ENCODE data around the gene KPNA5.

Gene KPNA5

GRCh38 chr6:116649129-116649528 is 31.9 kb upstream of the KPNA5 start:
- Histone ChIP-seq H3K27me3 (ENCODE audit: insufficient read depth, low read depth) (no peaks in the 10 kb centered on the region), H2AFZ (ENCODE audit: low read depth) (no peak overlapping the region), H3K27ac (no peak overlapping the region), H4K20me1 (ENCODE audit: insufficient read depth) (no peaks in the 10 kb centered on the region), H3K79me2 (ENCODE audit: insufficient read depth, low read depth) (no peaks in the 10 kb centered on the region), H3K4me3 (IDR thresholded peaks at IDR 0.05; ENCODE audit: insufficient read depth, low read depth, low read length) (no peak overlapping the region), H3K36me3 (ENCODE audit: insufficient read depth) (no peaks in the 10 kb centered on the region), H3K4me2 (no peak overlapping the region), H3K4me1 (ENCODE audit: low read depth, poor library complexity, severe bottlenecking) (peaks cover 11% of the 10 kb centered on the region), H3K9ac (no peak overlapping the region)
- TF ChIP-seq CTCF (conservative IDR thresholded peaks at IDR 0.05; ENCODE audit: low read depth, low read length), result no peak

DNA sequence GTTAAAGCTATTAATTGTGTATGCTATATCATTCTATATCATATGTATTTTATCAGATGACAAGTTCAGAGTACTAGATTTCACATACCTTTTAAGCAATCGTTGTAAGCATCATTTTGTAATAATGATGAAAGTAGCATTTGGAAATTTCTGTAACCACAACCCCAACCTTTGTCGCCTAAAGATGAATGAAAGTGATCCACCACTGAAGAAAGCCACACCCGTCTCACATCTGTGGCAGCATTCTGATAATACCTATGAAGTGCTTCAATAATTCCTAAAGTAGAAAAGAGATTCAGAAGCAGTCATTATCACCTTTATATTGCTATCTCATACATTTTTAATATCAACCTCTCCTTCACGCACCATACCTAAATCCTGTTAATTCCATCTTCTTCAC is 29.1 kb upstream of the KPNA5 start:
- Histone ChIP-seq H3K4me2 (no peak overlapping the region), H3K27me3 (ENCODE audit: insufficient read depth, low read depth) (no peaks in the 10 kb centered on the region), H3K27ac (no peak overlapping the region), H3K4me3 (IDR thresholded peaks at IDR 0.05; ENCODE audit: insufficient read depth, low read depth, low read length) (no peak overlapping the region), H3K79me2 (ENCODE audit: insufficient read depth, low read depth) (no peaks in the 10 kb centered on the region), H2AFZ (ENCODE audit: low read depth) (no peak overlapping the region), H3K9ac (no peak overlapping the region), H3K36me3 (ENCODE audit: insufficient read depth) (no peaks in the 10 kb centered on the region), H4K20me1 (ENCODE audit: insufficient read depth) (no peaks in the 10 kb centered on the region), H3K4me1 (ENCODE audit: low read depth, poor library complexity, severe bottlenecking) (peaks cover 11% of the 10 kb centered on the region)
- TF ChIP-seq CTCF (conservative IDR thresholded peaks at IDR 0.05; ENCODE audit: low read depth, low read length), result no peak

DNA sequence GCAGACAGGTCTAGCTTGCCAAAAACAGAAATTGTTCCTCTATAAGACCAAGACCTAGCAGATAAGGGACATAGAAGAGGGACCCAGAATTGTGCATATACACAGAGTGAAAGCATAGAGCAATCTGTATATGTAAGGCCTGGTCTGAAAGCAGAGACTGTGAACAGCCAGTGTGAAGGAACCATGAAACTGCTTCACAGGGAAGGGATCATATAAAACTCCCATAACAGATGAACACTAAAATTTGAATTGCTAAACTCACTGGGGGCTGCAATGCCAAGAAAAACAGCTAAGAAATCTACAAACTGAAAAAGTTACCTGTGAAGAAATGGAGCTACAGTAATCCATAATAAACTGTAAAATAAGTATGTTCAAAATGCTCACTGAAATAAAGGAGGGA is 19.4 kb upstream of the KPNA5 start:
- peaks cover 25% of the 10 kb centered on the region for H3K79me2 ChIP-seq (ENCODE audit: insufficient read depth, low read depth)
- no peaks in the 10 kb centered on the region for H4K20me1 ChIP-seq (ENCODE audit: insufficient read depth)
- no peak overlapping the region for H3K9ac ChIP-seq
- no peak for TF ChIP-seq CTCF (conservative IDR thresholded peaks at IDR 0.05; ENCODE audit: low read depth, low read length)
- H3K4me2 ChIP-seq, result no peak overlapping the region
- no peaks in the 10 kb centered on the region for H3K36me3 ChIP-seq (ENCODE audit: insufficient read depth)
- no peak overlapping the region for H3K27ac ChIP-seq
- H2AFZ ChIP-seq (ENCODE audit: low read depth), result no peak overlapping the region
- no peak overlapping the region for H3K4me3 ChIP-seq (IDR thresholded peaks at IDR 0.05; ENCODE audit: insufficient read depth, low read depth, low read length)
- no peaks in the 10 kb centered on the region for H3K27me3 ChIP-seq (ENCODE audit: insufficient read depth, low read depth)
- H3K4me1 ChIP-seq (ENCODE audit: low read depth, poor library complexity, severe bottlenecking), result peaks cover 20% of the 10 kb centered on the region

GRCh38 chr6:116662202-116662601 is 18.8 kb upstream of the KPNA5 start:
- Histone ChIP-seq H2AFZ (ENCODE audit: low read depth) (no peak overlapping the region), H3K27ac (no peak overlapping the region), H3K27me3 (ENCODE audit: insufficient read depth, low read depth) (no peaks in the 10 kb centered on the region), H3K4me1 (ENCODE audit: low read depth, poor library complexity, severe bottlenecking) (peaks cover 26% of the 10 kb centered on the region), H4K20me1 (ENCODE audit: insufficient read depth) (no peaks in the 10 kb centered on the region), H3K79me2 (ENCODE audit: insufficient read depth, low read depth) (peaks cover 29% of the 10 kb centered on the region), H3K4me3 (IDR thresholded peaks at IDR 0.05; ENCODE audit: insufficient read depth, low read depth, low read length) (no peak overlapping the region), H3K36me3 (ENCODE audit: insufficient read depth) (no peaks in the 10 kb centered on the region), H3K4me2 (no peak overlapping the region), H3K9ac (no peak overlapping the region)
- no peak for TF ChIP-seq CTCF (conservative IDR thresholded peaks at IDR 0.05; ENCODE audit: low read depth, low read length)

Data from KMS-11 (cell line).